Measurements from ENCODE around the gene LCA5L. TPM values are rescaled to one million over a fixed set of nuclear protein-coding genes. Genes with fewer than 3 reads are reported as not detected.
"Not testable (repeated sequence)": the region's sequence is repeated elsewhere in the genome, so short reads cannot be mapped to it uniquely, and the experiment has no call there.

LCA5L gene
- total RNA-seq, 1 donor from 2014 or later: 1.1 TPM

GRCh38 chr21:39385299-39386145 is 60.1 kb downstream of the LCA5L start:
- no peak overlapping the region for H3K27ac Mint-ChIP-seq (ENCODE audit: unreplicated experiment)
- H3K4me3 Mint-ChIP-seq (ENCODE audit: unreplicated experiment): no peak overlapping the region
- H3K36me3 Mint-ChIP-seq (ENCODE audit: unreplicated experiment): peaks cover 2% of the 10 kb centered on the region
- peaks cover 40% of the 10 kb centered on the region for H3K4me1 Mint-ChIP-seq (ENCODE audit: unreplicated experiment)
- H3K27me3 Mint-ChIP-seq (ENCODE audit: unreplicated experiment): no peaks in the 10 kb centered on the region
- TF ChIP-seq CTCF (IDR thresholded peaks at IDR 0.05): no peak
- DNase-seq (ENCODE audit: extremely low spot score, unreplicated experiment): no peak
- no peaks in the 10 kb centered on the region for H3K9me3 Mint-ChIP-seq (ENCODE audit: unreplicated experiment)

- H3K27me3 Mint-ChIP-seq (ENCODE audit: unreplicated experiment): no peaks in the 10 kb centered on the region
- TF ChIP-seq CTCF (IDR thresholded peaks at IDR 0.05): no peak
- no peak overlapping the region for H3K4me3 Mint-ChIP-seq (ENCODE audit: unreplicated experiment)
- DNase-seq (ENCODE audit: extremely low spot score, unreplicated experiment): no peak
- no peaks in the 10 kb centered on the region for H3K9me3 Mint-ChIP-seq (ENCODE audit: unreplicated experiment)
- H3K36me3 Mint-ChIP-seq (ENCODE audit: unreplicated experiment): peaks cover 2% of the 10 kb centered on the region
- H3K27ac Mint-ChIP-seq (ENCODE audit: unreplicated experiment): no peak overlapping the region
- peaks cover 40% of the 10 kb centered on the region for H3K4me1 Mint-ChIP-seq (ENCODE audit: unreplicated experiment)
Measured at GRCh38 chr21:39384674-39385298, 60.8 kb downstream of the LCA5L start.

- not testable (repeated sequence) for H3K27ac Mint-ChIP-seq (ENCODE audit: unreplicated experiment); H3K27me3 Mint-ChIP-seq (ENCODE audit: unreplicated experiment); DNase-seq (ENCODE audit: extremely low spot score, unreplicated experiment); H3K36me3 Mint-ChIP-seq (ENCODE audit: unreplicated experiment); H3K9me3 Mint-ChIP-seq (ENCODE audit: unreplicated experiment)
- Mint-ChIP-seq H3K4me3 (ENCODE audit: unreplicated experiment) (peak overlapping the region; percentile 31), H3K4me1 (ENCODE audit: unreplicated experiment) (peaks cover 19% of the 10 kb centered on the region)
Measured at GRCh38 chr21:39382096-39382495, 63.5 kb downstream of the LCA5L start.

GRCh38 chr21:39381009-39381408 is 64.6 kb downstream of the LCA5L start:
- Mint-ChIP-seq H3K9me3 (ENCODE audit: unreplicated experiment) (no peaks in the 10 kb centered on the region), H3K27me3 (ENCODE audit: unreplicated experiment) (peaks cover 5% of the 10 kb centered on the region), H3K36me3 (ENCODE audit: unreplicated experiment) (peaks cover 2% of the 10 kb centered on the region), H3K27ac (ENCODE audit: unreplicated experiment) (peak overlapping the region; percentile 98), H3K4me3 (ENCODE audit: unreplicated experiment) (peak overlapping the region; percentile 93), H3K4me1 (ENCODE audit: unreplicated experiment) (peaks cover 17% of the 10 kb centered on the region)
- no peak for DNase-seq (ENCODE audit: extremely low spot score, unreplicated experiment)
- TF ChIP-seq CTCF (IDR thresholded peaks at IDR 0.05): no peak

GRCh38 chr21:39379986-39380891 is 65.3 kb downstream of the LCA5L start:
- Mint-ChIP-seq H3K9me3 (ENCODE audit: unreplicated experiment) (no peaks in the 10 kb centered on the region), H3K4me1 (ENCODE audit: unreplicated experiment) (peaks cover 17% of the 10 kb centered on the region), H3K27ac (ENCODE audit: unreplicated experiment) (peak overlapping the region; percentile 98), H3K36me3 (ENCODE audit: unreplicated experiment) (peaks cover 2% of the 10 kb centered on the region), H3K27me3 (ENCODE audit: unreplicated experiment) (peaks cover 11% of the 10 kb centered on the region), H3K4me3 (ENCODE audit: unreplicated experiment) (peak overlapping the region; percentile 93)
- TF ChIP-seq CTCF (IDR thresholded peaks at IDR 0.05): no peak
- DNase-seq (ENCODE audit: extremely low spot score, unreplicated experiment): peak; percentile 99
